T47D (cell line): ENCODE data around the gene AUTS2.

Experiments
- DNase-seq, 2 experiments: peaks; one replicate each; pipeline versions ENCODE4 v3.0.0 to v3.0.0-alpha.2; 2011 to 2012; ENCODE audit warnings: low read depth in 1 of 2, low spot score in 1 of 2
- JUND ChIP-seq: IDR thresholded peaks from 2 replicates; pipeline ENCODE4 v1.6.1; 2012; ENCODE audit warnings: low read depth
- in situ Hi-C: cut with HindIII; loops from 2 replicates; pipeline ENCODE4 v1.10.0; 2016; ENCODE audit warnings: low sequenced_read_pairs, low pct_unique_long_range_greater_than_20kb

The AUTS2 gene

GRCh38 chr7:69620063-69620462, 21.8 kb downstream of the AUTS2 start:
- in situ Hi-C loops = no loop called here
- DNase-seq = no peak

DNA sequence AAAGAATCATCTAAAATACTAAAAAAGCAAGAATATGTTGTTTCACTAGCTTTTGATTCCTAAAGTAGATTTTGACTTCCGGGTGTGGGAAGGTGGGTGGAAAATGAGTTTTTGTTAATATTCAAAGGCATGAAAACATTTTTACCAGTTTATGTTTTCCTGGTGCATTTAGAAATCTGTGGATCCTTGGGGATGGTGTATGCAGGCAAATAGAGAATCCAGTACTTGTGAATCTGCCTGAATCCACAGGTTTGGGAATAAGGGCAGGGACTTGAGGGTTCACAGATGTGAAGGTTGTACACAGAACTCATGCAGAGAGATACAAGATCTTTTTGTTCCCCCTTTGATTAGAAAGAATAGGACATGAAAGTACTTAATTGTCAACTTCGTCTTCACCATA, 22.4 kb downstream of the AUTS2 start:
- DNase-seq = no peak
- in situ Hi-C loops = no loop called here
- TF ChIP-seq JUND = no peak

More at GRCh38 chr7:69620063-69620462, 21.8 kb downstream of the AUTS2 start:
- no peak for TF ChIP-seq JUND

DNA sequence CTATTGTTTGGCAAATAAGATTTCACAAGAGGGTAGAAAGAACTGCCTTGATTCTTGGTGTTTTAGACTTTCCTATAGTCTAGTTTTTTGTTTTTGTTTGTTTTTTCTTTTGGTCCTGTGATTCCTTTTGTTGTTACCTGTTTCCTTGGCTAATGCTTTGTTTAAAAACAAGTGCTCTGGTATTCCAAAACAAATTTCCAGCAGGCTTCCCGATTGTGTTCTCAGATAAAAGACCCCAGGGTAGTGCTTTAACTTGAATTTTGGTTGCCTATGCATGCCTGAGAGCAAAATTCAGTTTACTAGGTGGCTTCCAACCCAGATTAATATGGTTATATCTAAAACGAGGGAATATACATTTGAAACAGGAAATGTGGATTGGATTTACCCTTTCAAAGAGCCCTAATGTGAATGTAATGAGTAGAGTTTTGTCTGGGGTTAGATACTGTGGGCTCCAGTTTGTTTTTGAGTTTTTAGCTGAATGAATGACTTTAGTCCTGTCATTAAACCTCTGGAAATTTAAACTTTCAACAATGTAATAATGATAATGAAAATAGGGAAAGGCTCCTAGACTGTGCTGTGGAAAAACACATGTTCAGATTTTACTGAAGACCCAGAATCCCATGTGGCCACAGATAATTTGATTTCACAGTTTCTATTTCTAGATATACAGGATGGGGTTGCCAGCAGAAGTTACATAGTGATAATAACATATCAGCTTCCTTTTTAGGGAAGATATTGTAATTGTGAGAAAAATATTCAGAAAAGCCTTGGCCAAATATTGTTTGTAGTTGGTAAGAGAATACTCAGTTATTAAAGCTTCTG, 23.9 kb downstream of the AUTS2 start:
- no peak for TF ChIP-seq JUND
- no peak for DNase-seq
- in situ Hi-C loops = no loop called here

DNA sequence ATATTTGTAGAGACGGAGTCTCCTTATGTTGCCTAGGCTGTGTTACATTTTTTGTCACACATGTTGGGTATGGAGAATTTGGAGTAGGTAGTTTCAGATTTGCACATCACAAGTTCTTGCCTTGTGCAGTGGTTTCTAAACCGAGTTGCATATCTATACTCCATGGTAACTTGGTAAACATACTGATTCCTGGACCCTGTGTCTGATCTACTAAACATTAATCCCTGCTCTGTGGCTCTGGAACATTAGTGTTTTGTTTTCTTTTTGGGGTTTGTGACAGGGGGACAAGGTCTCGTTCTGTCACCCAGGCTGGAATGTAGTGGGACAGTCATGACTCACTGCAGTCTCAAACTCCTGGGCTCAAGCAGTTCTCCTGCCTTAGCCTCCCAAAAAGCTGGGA, 24.7 kb downstream of the AUTS2 start:
- no peak for TF ChIP-seq JUND
- no peak for DNase-seq
- in situ Hi-C loops = no loop called here

- in situ Hi-C loops = no loop called here
- DNase-seq = no peak
- TF ChIP-seq JUND = no peak
These were observed 26.4 kb downstream of the AUTS2 start for GRCh38 chr7:69624435-69625230.

DNA sequence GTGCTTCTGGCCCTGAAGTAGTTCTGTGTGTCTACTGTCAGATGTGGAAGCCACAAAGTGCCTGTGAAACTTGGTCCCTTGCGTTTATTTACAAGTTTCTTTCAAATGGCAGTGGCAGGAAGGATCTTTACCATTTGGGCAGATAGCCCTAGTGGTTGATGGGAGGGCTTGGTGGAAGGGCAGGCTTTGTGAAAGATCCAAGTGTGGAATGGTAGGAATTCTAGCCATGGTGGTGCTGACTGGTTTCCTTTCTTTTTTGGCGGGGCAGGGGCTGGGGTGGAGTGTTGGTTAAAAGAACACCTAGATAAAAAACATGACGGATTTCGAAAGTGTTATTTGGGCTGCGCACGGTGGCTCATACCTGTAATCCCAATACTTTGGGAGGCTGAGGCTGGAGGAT, 27.0 kb downstream of the AUTS2 start:
- no peak for TF ChIP-seq JUND
- in situ Hi-C loops = no loop called here
- no peak for DNase-seq

- no peak for TF ChIP-seq JUND
- in situ Hi-C loops = no loop called here
These were observed 27.5 kb downstream of the AUTS2 start for GRCh38 chr7:69625798-69626197.

GRCh38 chr7:69630292-69630691, 32.0 kb downstream of the AUTS2 start:
- no peak for DNase-seq
- no peak for TF ChIP-seq JUND
- in situ Hi-C loops = no loop called here

More at GRCh38 chr7:69625798-69626197, 27.5 kb downstream of the AUTS2 start:
- no peak for DNase-seq

- TF ChIP-seq JUND = no peak
- in situ Hi-C loops = no loop called here
- no peak for DNase-seq
These were observed 32.9 kb downstream of the AUTS2 start for GRCh38 chr7:69631131-69631530.

- no peak for TF ChIP-seq JUND
- in situ Hi-C loops = no loop called here
- no peak for DNase-seq
These were observed 34.0 kb downstream of the AUTS2 start for GRCh38 chr7:69632280-69632679.

- no peak for DNase-seq
These were observed 35.0 kb downstream of the AUTS2 start for GRCh38 chr7:69633122-69633831.

DNA sequence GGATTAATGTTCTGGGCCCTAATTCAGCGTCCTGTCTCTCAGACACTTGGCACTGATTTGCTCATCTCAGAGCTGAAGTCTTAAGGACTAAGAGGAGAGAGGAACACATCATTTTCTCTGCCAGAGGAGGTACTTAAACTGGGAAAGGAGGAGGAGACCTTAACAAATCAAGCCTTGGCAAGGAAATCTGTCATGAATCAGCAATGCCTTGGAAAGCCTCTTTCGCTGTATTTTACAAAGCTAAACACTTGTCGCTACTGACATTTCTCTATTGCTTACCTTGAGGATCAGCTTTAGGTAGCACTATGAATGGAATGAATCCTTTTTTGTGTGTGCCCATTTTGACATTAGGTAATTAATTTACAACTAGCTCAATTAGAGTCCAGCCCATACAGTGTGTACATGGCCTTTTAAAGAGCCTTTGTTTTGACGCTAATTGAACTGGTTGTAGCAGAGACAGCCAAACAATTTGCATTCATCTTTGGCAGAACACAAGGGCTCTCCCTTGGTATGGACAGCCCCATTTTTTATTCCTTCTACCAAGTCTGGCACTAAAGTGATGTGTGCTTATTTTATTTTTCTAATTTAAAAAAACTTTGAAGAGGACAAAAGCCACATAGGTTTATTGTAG, 37.4 kb downstream of the AUTS2 start:
- no peak for DNase-seq
- TF ChIP-seq JUND = no peak
- in situ Hi-C loops = no loop called here

More at GRCh38 chr7:69633122-69633831, 35.0 kb downstream of the AUTS2 start:
- in situ Hi-C loops = no loop called here
- no peak for TF ChIP-seq JUND
